Endodermal cell (in vitro differentiated cells): ENCODE results near the gene SLC35B2. TPM values are rescaled to one million over a fixed set of nuclear protein-coding genes. Genes with fewer than 3 reads are reported as not detected.

ENCODE experiments used
- DNase-seq: peaks from one replicate; pipeline ENCODE4 v3.0.0-alpha.2; 2017
- H3K27ac ChIP-seq: 2 replicates; pipeline ENCODE4 v1.5.1; 2013; ENCODE audit warnings: mild to moderate bottlenecking, low read depth, low read length, moderate library complexity
- H3K27me3 ChIP-seq: 2 replicates; pipeline ENCODE4 v1.6.1; 2013; ENCODE audit warnings: mild to moderate bottlenecking, low read length, moderate library complexity; ENCODE audit not compliant: insufficient read depth, control insufficient read depth, poor library complexity, severe bottlenecking
- H3K36me3 ChIP-seq: 2 replicates; pipeline ENCODE4 v1.7.0; 2013; ENCODE audit warnings: mild to moderate bottlenecking, low read length, moderate library complexity; ENCODE audit not compliant: control insufficient read depth, insufficient read depth
- H3K4me1 ChIP-seq: one replicate; pipeline ENCODE4 v1.7.0; 2013; ENCODE audit warnings: low read length; ENCODE audit not compliant: control insufficient read depth, insufficient read depth
- H3K4me3 ChIP-seq: 2 replicates; pipeline ENCODE4 v1.5.1; 2013; ENCODE audit warnings: mild to moderate bottlenecking, low read length, moderate library complexity
- H3K9ac ChIP-seq: 2 replicates; pipeline ENCODE4 v1.6.1; 2013; ENCODE audit warnings: mild to moderate bottlenecking, low read length, moderate library complexity; ENCODE audit not compliant: poor library complexity, severe bottlenecking; ENCODE audit errors: extremely low read depth
- H3K9me3 ChIP-seq: 2 replicates; pipeline ENCODE4 v1.6.1; 2013; ENCODE audit warnings: mild to moderate bottlenecking, low read length, moderate library complexity; ENCODE audit not compliant: control insufficient read depth
- H3K27ac Mint-ChIP-seq: 2 replicates; pipeline ENCODE4 v1.8.0; 2020; ENCODE audit warnings: mixed read lengths
- H3K27me3 Mint-ChIP-seq: 2 replicates; pipeline ENCODE4 v1.8.0; 2021; ENCODE audit warnings: mild to moderate bottlenecking, mixed read lengths; ENCODE audit not compliant: insufficient read depth
- H3K36me3 Mint-ChIP-seq: 2 replicates; pipeline ENCODE4 v1.8.0; 2020; ENCODE audit warnings: low read depth, mixed read lengths
- H3K4me1 Mint-ChIP-seq: 2 replicates; pipeline ENCODE4 v1.8.0; 2020; ENCODE audit warnings: mixed read lengths
- H3K4me3 Mint-ChIP-seq: 2 replicates; pipeline ENCODE4 v1.8.0; 2020; ENCODE audit warnings: mild to moderate bottlenecking, moderate library complexity, mixed read lengths
- H3K9me3 Mint-ChIP-seq: 2 replicates; pipeline ENCODE4 v1.8.0; 2020; ENCODE audit warnings: mild to moderate bottlenecking, mixed read lengths
- CTCF ChIP-seq: fragments of 200-600 bp; sonication (generic); conservative IDR thresholded peaks from 2 replicates; pipeline ENCODE4 v1.5.0; 2021; ENCODE audit warnings: antibody characterized with exemption, mild to moderate bottlenecking
- WGBS, 2 experiments: methylation state at CpG; one replicate each; pipeline versions ENCODE4 v1.1.5 to v1.1.7; 2013; ENCODE audit warnings: missing lambda C conversion rate in 2 of 2, mixed read lengths in 1 of 2; ENCODE audit not compliant: insufficient coverage in 1 of 2, insufficient read length in 1 of 2; 5-methylcytosine and 5-hydroxymethylcytosine counted together
- total RNA-seq, 2 donors: library from RNA; stranded (reverse); fragmentation: NEBNext Ultra II Directional in 1 of 2; extraction: Animal tissue kit (Norgen Biotek cat#: 25700) in 1 of 2; gene quantifications; 2 replicates in 1 of 2; 3 replicates in 1 of 2; pipeline ENCODE4 v1.2.1, GENCODE V29; 2021

The SLC35B2 gene
- total RNA-seq, 2 donors from 2014 or later, result 52.5 to 54.3 TPM

- DNase-seq, result no peak
- no peak overlapping the region for H3K4me3 Mint-ChIP-seq
- Histone ChIP-seq H3K4me3 (no peak overlapping the region), H3K36me3 (no peaks in the 10 kb centered on the region), H3K27ac (no peak overlapping the region), H3K4me1 (no peaks in the 10 kb centered on the region), H3K9me3 (no peaks in the 10 kb centered on the region), H3K27me3 (peaks cover 88% of the 10 kb centered on the region), H3K9ac (no peak overlapping the region)
- no peaks in the 10 kb centered on the region for H3K36me3 Mint-ChIP-seq
- no peaks in the 10 kb centered on the region for H3K9me3 Mint-ChIP-seq
- WGBS, 2 experiments, result 79 to 87% methylated on average over 4 of the region's 4 CpGs
- H3K4me1 Mint-ChIP-seq, result peaks cover 1% of the 10 kb centered on the region
- H3K27me3 Mint-ChIP-seq, result peaks cover 83% of the 10 kb centered on the region
- H3K27ac Mint-ChIP-seq, result no peak overlapping the region
- TF ChIP-seq CTCF, result no peak
Observed at GRCh38 chr6:44291841-44292240, 34.5 kb upstream of the SLC35B2 start.

- Mint-ChIP-seq H3K27me3 (peaks cover 84% of the 10 kb centered on the region), H3K4me3 (no peak overlapping the region), H3K36me3 (no peaks in the 10 kb centered on the region), H3K27ac (no peak overlapping the region), H3K9me3 (no peaks in the 10 kb centered on the region), H3K4me1 (no peaks in the 10 kb centered on the region)
- H3K4me3 ChIP-seq, result no peak overlapping the region
- no peak overlapping the region for H3K9ac ChIP-seq
- H3K27ac ChIP-seq, result no peak overlapping the region
- H3K9me3 ChIP-seq, result no peaks in the 10 kb centered on the region
- no peak for DNase-seq
- WGBS, 2 experiments, result 63 to 70% methylated on average over 3 to 7 of the region's 7 CpGs
- TF ChIP-seq CTCF, result no peak
- H3K36me3 ChIP-seq, result no peaks in the 10 kb centered on the region
- no peaks in the 10 kb centered on the region for H3K4me1 ChIP-seq
- H3K27me3 ChIP-seq, result peaks cover 87% of the 10 kb centered on the region
Observed at GRCh38 chr6:44289726-44290260, 32.5 kb upstream of the SLC35B2 start.

- Mint-ChIP-seq H3K36me3 (no peaks in the 10 kb centered on the region), H3K4me3 (no peak overlapping the region), H3K4me1 (no peaks in the 10 kb centered on the region), H3K27me3 (peaks cover 86% of the 10 kb centered on the region), H3K9me3 (no peaks in the 10 kb centered on the region), H3K27ac (no peak overlapping the region)
- H3K4me1 ChIP-seq, result no peaks in the 10 kb centered on the region
- H3K4me3 ChIP-seq, result no peak overlapping the region
- H3K27ac ChIP-seq, result no peak overlapping the region
- no peaks in the 10 kb centered on the region for H3K9me3 ChIP-seq
- peaks cover 94% of the 10 kb centered on the region for H3K27me3 ChIP-seq
- no peaks in the 10 kb centered on the region for H3K36me3 ChIP-seq
- TF ChIP-seq CTCF, result no peak
- H3K9ac ChIP-seq, result no peak overlapping the region
- no peak for DNase-seq
- WGBS, 2 experiments, result 26 to 43% methylated on average over 2 of the region's 2 CpGs
Observed at GRCh38 chr6:44286747-44287146, 29.4 kb upstream of the SLC35B2 start.
